ENCODE measurements around the gene MPHOSPH9. TPM values are rescaled to one million over a fixed set of nuclear protein-coding genes. Genes with fewer than 3 reads are reported as not detected.

Gene MPHOSPH9
- total and polyA plus RNA-seq, 2 donors (not counting 3 experiments of a cell fraction or from before 2014, with no cell fraction given): 7.8 to 42.4 TPM

- Histone ChIP-seq H3K4me2 (ENCODE audit: insufficient read depth, low read length) (peak overlapping the region; percentile 96), H3K9me1 (replicated peaks; ENCODE audit: control insufficient read depth, extremely low read depth, insufficient read depth, low read length) (no peaks in the 10 kb centered on the region), H3K9me3 (replicated peaks; ENCODE audit: control insufficient read depth, insufficient read depth, low read length) (no peaks in the 10 kb centered on the region), H2AFZ (ENCODE audit: low read depth, low read length) (peak overlapping the region; percentile 4), H3K27ac (ENCODE audit: insufficient read depth, low read depth, low read length) (peak overlapping the region; percentile 83), H3K4me1 (ENCODE audit: control insufficient read depth, extremely low read depth, insufficient read depth, low read length) (peaks cover 26% of the 10 kb centered on the region), H3K4me3 (replicated peaks in 1 of 3; ENCODE audit: insufficient read depth in 1 of 3, low read depth in 1 of 3, low read length in 3 of 3) (peak overlapping the region; percentile 32 to 90 (median 87)), H3K9ac (replicated peaks; ENCODE audit: extremely low read depth, insufficient read depth, low read length) (peak overlapping the region; percentile 93), H4K20me1 (replicated peaks; ENCODE audit: control insufficient read depth, extremely low read depth, insufficient read depth, low read length) (no peaks in the 10 kb centered on the region), H3K79me2 (ENCODE audit: control insufficient read depth, insufficient read depth, low read length) (peaks cover 51% of the 10 kb centered on the region), H3K27me3 (ENCODE audit: control insufficient read depth in 2 of 2, insufficient read depth in 2 of 2, low read length in 2 of 2) (no peaks in the 10 kb centered on the region), H3K36me3 (ENCODE audit: control insufficient read depth in 2 of 2, extremely low read depth in 1 of 2, insufficient read depth in 2 of 2, low read length in 2 of 2) (peaks cover 0 to 16% of the 10 kb centered on the region in 2 experiments)
- peak; percentile 16 for DNase-seq (ENCODE audit: low read depth, low spot score)
- dilution Hi-C loops (cut with MboI; ENCODE audit: extremely low pct_ligation_motif_present, low sequenced_read_pairs): no loop called here
- intact Hi-C loops (cut with micrococcal nuclease): loop anchor here (2.0 kb wide), 1 partner anchor 94 kb away; the partner anchor contains the start of gene SBNO1
- ChIA-PET CTCF (interaction anchor here (1.3 to 2.3 kb wide), 5 partner anchors 32 to 348 kb away, joined by 5 to 16 read pairs (median 7); partner anchors contain the start of genes SBNO1 and TMED2), POLR2A (interaction anchor here (1.3 kb wide), 1 partner anchor 37 kb away, joined by 3 read pairs; the partner anchor contains the start of genes MPHOSPH9 and MTRFR)
- TF ChIP-seq POLR2A (IDR thresholded peaks at IDR 0.05; ENCODE audit: low read depth, low read length) (peak; percentile 53), EZH2 (IDR thresholded peaks at IDR 0.05; ENCODE audit: borderline replicate concordance, low read depth, low read length, severe bottlenecking) (no peak), POLR2AphosphoS5 (IDR thresholded peaks at IDR 0.05; ENCODE audit: insufficient read depth, low read depth, low read length) (peak; percentile 46)
- BruUV-seq (replicated peaks): no TSS peak
- FAIRE-seq: no peak
These were observed 37.5 kb upstream of the MPHOSPH9 start for GRCh38 chr12:123270214-123271000.

DNA sequence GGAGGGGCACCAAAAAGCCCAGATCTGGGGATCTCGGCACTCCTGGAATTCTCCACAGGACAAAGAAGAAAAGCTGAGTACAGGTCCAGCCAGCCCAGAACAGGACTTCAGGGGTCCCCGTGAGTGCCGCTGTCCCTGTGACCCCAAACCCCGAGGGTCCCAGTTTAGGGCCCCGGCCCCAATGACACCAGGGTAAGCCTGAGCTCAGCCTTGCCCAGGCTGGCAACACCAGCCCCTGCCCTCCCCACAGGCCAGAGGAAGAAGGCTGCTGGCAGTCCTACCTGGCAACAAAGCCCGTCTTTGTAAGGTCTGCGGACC is 36.9 kb upstream of the MPHOSPH9 start:
- Histone ChIP-seq H2AFZ (ENCODE audit: low read depth, low read length) (peak overlapping the region; percentile 4), H3K9me1 (replicated peaks; ENCODE audit: control insufficient read depth, extremely low read depth, insufficient read depth, low read length) (no peaks in the 10 kb centered on the region), H3K36me3 (ENCODE audit: control insufficient read depth in 2 of 2, extremely low read depth in 1 of 2, insufficient read depth in 2 of 2, low read length in 2 of 2) (peaks cover 0 to 19% of the 10 kb centered on the region in 2 experiments), H3K4me1 (ENCODE audit: control insufficient read depth, extremely low read depth, insufficient read depth, low read length) (peaks cover 26% of the 10 kb centered on the region), H3K9me3 (replicated peaks; ENCODE audit: control insufficient read depth, insufficient read depth, low read length) (no peaks in the 10 kb centered on the region), H3K27ac (ENCODE audit: insufficient read depth, low read depth, low read length) (peak overlapping the region; percentile 83), H3K9ac (replicated peaks; ENCODE audit: extremely low read depth, insufficient read depth, low read length) (peak overlapping the region; percentile 93), H4K20me1 (replicated peaks; ENCODE audit: control insufficient read depth, extremely low read depth, insufficient read depth, low read length) (no peaks in the 10 kb centered on the region), H3K4me3 (replicated peaks in 1 of 3; ENCODE audit: insufficient read depth in 1 of 3, low read depth in 1 of 3, low read length in 3 of 3) (peak overlapping the region; percentile 32 to 90 (median 87)), H3K4me2 (ENCODE audit: insufficient read depth, low read length) (peak overlapping the region; percentile 96), H3K27me3 (ENCODE audit: control insufficient read depth in 2 of 2, insufficient read depth in 2 of 2, low read length in 2 of 2) (no peaks in the 10 kb centered on the region), H3K79me2 (ENCODE audit: control insufficient read depth, insufficient read depth, low read length) (peaks cover 53% of the 10 kb centered on the region)
- DNase-seq (ENCODE audit: low read depth, low spot score) (no peak), FAIRE-seq (no peak)
- intact Hi-C loops (cut with micrococcal nuclease) (loop anchor here (1.0 to 2.0 kb wide), 3 partner anchors 95 to 314 kb away; partner anchors contain the start of genes RILPL1, SBNO1 and TMED2), dilution Hi-C loops (cut with MboI; ENCODE audit: extremely low pct_ligation_motif_present, low sequenced_read_pairs) (no loop called here)
- CTCF ChIA-PET: interaction anchor here (1.1 to 2.3 kb wide), 6 partner anchors 32 to 349 kb away, joined by 4 to 16 read pairs (median 6); partner anchors contain the start of genes KMT5A, SBNO1 and TMED2
- POLR2A ChIA-PET: interaction anchor here (1.3 kb wide), 1 partner anchor 37 kb away, joined by 3 read pairs; the partner anchor contains the start of genes MPHOSPH9 and MTRFR
- BruUV-seq (replicated peaks): TSS peak; percentile 35
- no peak for TF ChIP-seq GATA2 (IDR thresholded peaks at IDR 0.05; ENCODE audit: insufficient read depth, insufficient read length, low read depth, low read length)
